Endodermal cell (in vitro differentiated cells): ENCODE data around the gene PLPPR5. TPM values are rescaled to one million over a fixed set of nuclear protein-coding genes. Genes with fewer than 3 reads are reported as not detected.

ENCODE experiments used
- DNase-seq: peaks from one replicate; pipeline ENCODE4 v3.0.0-alpha.2; 2017
- H3K27ac ChIP-seq: 2 replicates; pipeline ENCODE4 v1.5.1; 2013; ENCODE audit warnings: mild to moderate bottlenecking, low read depth, low read length, moderate library complexity
- H3K27me3 ChIP-seq: 2 replicates; pipeline ENCODE4 v1.6.1; 2013; ENCODE audit warnings: mild to moderate bottlenecking, low read length, moderate library complexity; ENCODE audit not compliant: insufficient read depth, control insufficient read depth, poor library complexity, severe bottlenecking
- H3K36me3 ChIP-seq: 2 replicates; pipeline ENCODE4 v1.7.0; 2013; ENCODE audit warnings: mild to moderate bottlenecking, low read length, moderate library complexity; ENCODE audit not compliant: control insufficient read depth, insufficient read depth
- H3K4me1 ChIP-seq: one replicate; pipeline ENCODE4 v1.7.0; 2013; ENCODE audit warnings: low read length; ENCODE audit not compliant: control insufficient read depth, insufficient read depth
- H3K4me3 ChIP-seq: 2 replicates; pipeline ENCODE4 v1.5.1; 2013; ENCODE audit warnings: mild to moderate bottlenecking, low read length, moderate library complexity
- H3K9ac ChIP-seq: 2 replicates; pipeline ENCODE4 v1.6.1; 2013; ENCODE audit warnings: mild to moderate bottlenecking, low read length, moderate library complexity; ENCODE audit not compliant: poor library complexity, severe bottlenecking; ENCODE audit errors: extremely low read depth
- H3K9me3 ChIP-seq: 2 replicates; pipeline ENCODE4 v1.6.1; 2013; ENCODE audit warnings: mild to moderate bottlenecking, low read length, moderate library complexity; ENCODE audit not compliant: control insufficient read depth
- H3K27ac Mint-ChIP-seq: 2 replicates; pipeline ENCODE4 v1.8.0; 2020; ENCODE audit warnings: mixed read lengths
- H3K27me3 Mint-ChIP-seq: 2 replicates; pipeline ENCODE4 v1.8.0; 2021; ENCODE audit warnings: mild to moderate bottlenecking, mixed read lengths; ENCODE audit not compliant: insufficient read depth
- H3K36me3 Mint-ChIP-seq: 2 replicates; pipeline ENCODE4 v1.8.0; 2020; ENCODE audit warnings: low read depth, mixed read lengths
- H3K4me1 Mint-ChIP-seq: 2 replicates; pipeline ENCODE4 v1.8.0; 2020; ENCODE audit warnings: mixed read lengths
- H3K4me3 Mint-ChIP-seq: 2 replicates; pipeline ENCODE4 v1.8.0; 2020; ENCODE audit warnings: mild to moderate bottlenecking, moderate library complexity, mixed read lengths
- H3K9me3 Mint-ChIP-seq: 2 replicates; pipeline ENCODE4 v1.8.0; 2020; ENCODE audit warnings: mild to moderate bottlenecking, mixed read lengths
- WGBS, 2 experiments: methylation state at CpG; one replicate each; pipeline versions ENCODE4 v1.1.5 to v1.1.7; 2013; ENCODE audit warnings: missing lambda C conversion rate in 2 of 2, mixed read lengths in 1 of 2; ENCODE audit not compliant: insufficient coverage in 1 of 2, insufficient read length in 1 of 2; 5-methylcytosine and 5-hydroxymethylcytosine counted together
- total RNA-seq, 2 donors: library from RNA; stranded (reverse); fragmentation: NEBNext Ultra II Directional in 1 of 2; extraction: Animal tissue kit (Norgen Biotek cat#: 25700) in 1 of 2; gene quantifications; 2 replicates in 1 of 2; 3 replicates in 1 of 2; pipeline ENCODE4 v1.2.1, GENCODE V29; 2021
- TF ChIP-seq, protein P1 (sequence below): fragments of 200-600 bp; sonication (generic); conservative IDR thresholded peaks from 2 replicates; pipeline ENCODE4 v1.5.0; 2021; ENCODE audit warnings: antibody characterized with exemption, mild to moderate bottlenecking

PLPPR5 gene
- total RNA-seq, 2 donors from 2014 or later = 0.18 to 0.31 TPM

DNA sequence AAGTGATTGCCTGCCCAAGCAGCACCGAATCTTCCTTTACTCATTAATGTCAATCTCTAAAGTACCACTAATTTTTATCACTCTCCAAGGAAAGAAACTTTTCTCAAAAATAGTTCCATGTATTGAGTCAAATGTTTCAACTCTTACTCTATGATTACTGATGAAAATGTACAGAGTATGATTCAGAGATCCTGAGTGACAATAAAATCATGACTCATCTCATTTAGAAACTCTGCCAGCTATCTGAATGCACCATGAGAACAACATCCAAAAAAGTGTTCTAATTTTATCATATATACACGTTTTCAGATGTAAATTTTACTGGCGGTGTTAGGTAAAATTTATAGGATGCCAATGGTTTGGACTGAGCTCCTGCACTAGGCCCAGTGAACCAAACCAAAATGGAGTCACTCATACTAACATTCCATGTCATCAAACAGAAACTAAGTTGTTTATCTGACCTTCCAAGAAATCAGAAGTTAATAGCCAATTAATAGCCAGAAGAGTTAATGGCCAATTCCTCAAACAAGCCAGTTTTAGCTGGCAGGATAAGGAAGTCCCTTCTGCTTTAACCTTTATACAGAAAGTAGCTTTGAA, 22.6 kb downstream of the PLPPR5 start:
- no peak overlapping the region for H3K27ac ChIP-seq
- TF ChIP-seq, protein P1, sequence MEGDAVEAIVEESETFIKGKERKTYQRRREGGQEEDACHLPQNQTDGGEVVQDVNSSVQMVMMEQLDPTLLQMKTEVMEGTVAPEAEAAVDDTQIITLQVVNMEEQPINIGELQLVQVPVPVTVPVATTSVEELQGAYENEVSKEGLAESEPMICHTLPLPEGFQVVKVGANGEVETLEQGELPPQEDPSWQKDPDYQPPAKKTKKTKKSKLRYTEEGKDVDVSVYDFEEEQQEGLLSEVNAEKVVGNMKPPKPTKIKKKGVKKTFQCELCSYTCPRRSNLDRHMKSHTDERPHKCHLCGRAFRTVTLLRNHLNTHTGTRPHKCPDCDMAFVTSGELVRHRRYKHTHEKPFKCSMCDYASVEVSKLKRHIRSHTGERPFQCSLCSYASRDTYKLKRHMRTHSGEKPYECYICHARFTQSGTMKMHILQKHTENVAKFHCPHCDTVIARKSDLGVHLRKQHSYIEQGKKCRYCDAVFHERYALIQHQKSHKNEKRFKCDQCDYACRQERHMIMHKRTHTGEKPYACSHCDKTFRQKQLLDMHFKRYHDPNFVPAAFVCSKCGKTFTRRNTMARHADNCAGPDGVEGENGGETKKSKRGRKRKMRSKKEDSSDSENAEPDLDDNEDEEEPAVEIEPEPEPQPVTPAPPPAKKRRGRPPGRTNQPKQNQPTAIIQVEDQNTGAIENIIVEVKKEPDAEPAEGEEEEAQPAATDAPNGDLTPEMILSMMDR = no peak
- no peak overlapping the region for H3K9ac ChIP-seq
- no peak overlapping the region for H3K4me3 ChIP-seq
- DNase-seq = no peak
- H3K4me1 Mint-ChIP-seq = no peaks in the 10 kb centered on the region
- peaks cover 7% of the 10 kb centered on the region for H3K9me3 ChIP-seq
- no peaks in the 10 kb centered on the region for H3K27me3 Mint-ChIP-seq
- H3K4me3 Mint-ChIP-seq = no peak overlapping the region
- H3K4me1 ChIP-seq = no peaks in the 10 kb centered on the region
- H3K27ac Mint-ChIP-seq = no peak overlapping the region
- H3K36me3 Mint-ChIP-seq = no peaks in the 10 kb centered on the region
- no peaks in the 10 kb centered on the region for H3K27me3 ChIP-seq
- no peaks in the 10 kb centered on the region for H3K36me3 ChIP-seq
- H3K9me3 Mint-ChIP-seq = peaks cover 7% of the 10 kb centered on the region
- WGBS, 2 experiments = 83% methylated on average over 3 of the region's 3 CpGs; no CpG with 5 or more reads in 1 of the 2 experiments

DNA sequence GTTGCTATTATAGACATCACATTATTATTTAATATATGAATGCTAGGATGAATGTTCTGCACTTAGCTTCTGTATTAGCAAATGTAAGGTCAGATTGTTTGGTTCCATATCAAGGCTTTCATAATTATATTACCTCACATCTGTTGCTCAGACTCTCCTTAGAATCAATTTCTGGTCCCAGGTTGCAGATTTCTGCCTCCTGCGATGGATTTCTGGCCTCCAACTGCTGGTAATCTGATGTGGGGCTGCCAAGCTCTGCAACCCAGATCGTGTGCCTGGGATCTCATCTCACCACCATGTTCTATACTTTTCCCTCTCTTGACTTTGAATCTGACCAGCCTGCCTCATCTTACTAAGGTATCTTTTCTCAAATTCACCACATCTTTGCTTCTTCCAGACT, 25.2 kb downstream of the PLPPR5 start:
- Histone ChIP-seq H3K4me1 (no peaks in the 10 kb centered on the region), H3K4me3 (no peak overlapping the region), H3K36me3 (no peaks in the 10 kb centered on the region), H3K9ac (no peak overlapping the region), H3K27me3 (no peaks in the 10 kb centered on the region), H3K9me3 (peaks cover 7% of the 10 kb centered on the region), H3K27ac (no peak overlapping the region)
- no peaks in the 10 kb centered on the region for H3K27me3 Mint-ChIP-seq
- H3K4me3 Mint-ChIP-seq = no peak overlapping the region
- peaks cover 7% of the 10 kb centered on the region for H3K9me3 Mint-ChIP-seq
- TF ChIP-seq, protein P1 = no peak
- no peaks in the 10 kb centered on the region for H3K4me1 Mint-ChIP-seq
- no peak for DNase-seq
- no peak overlapping the region for H3K27ac Mint-ChIP-seq
- WGBS, 2 experiments = 99% methylated on average over 2 of the region's 2 CpGs; no CpG with 5 or more reads in 1 of the 2 experiments
- no peaks in the 10 kb centered on the region for H3K36me3 Mint-ChIP-seq

GRCh38 chr1:98975810-98976209, 28.9 kb downstream of the PLPPR5 start:
- no peaks in the 10 kb centered on the region for H3K36me3 ChIP-seq
- no peaks in the 10 kb centered on the region for H3K9me3 ChIP-seq
- no peaks in the 10 kb centered on the region for H3K27me3 ChIP-seq
- Mint-ChIP-seq H3K27me3 (no peaks in the 10 kb centered on the region), H3K36me3 (no peaks in the 10 kb centered on the region), H3K9me3 (no peaks in the 10 kb centered on the region), H3K4me1 (no peaks in the 10 kb centered on the region), H3K4me3 (no peak overlapping the region), H3K27ac (no peak overlapping the region)
- no peak overlapping the region for H3K4me3 ChIP-seq
- 82% methylated on average over 1 of the region's 3 CpGs; no CpG with 5 or more reads in 1 of the 2 experiments for WGBS, 2 experiments
- no peaks in the 10 kb centered on the region for H3K4me1 ChIP-seq
- no peak for DNase-seq
- TF ChIP-seq, protein P1 = no peak
- H3K27ac ChIP-seq = no peak overlapping the region
- H3K9ac ChIP-seq = no peak overlapping the region
